HG02970 (cell line): ENCODE data around the gene LTB.

Experiments used
- ATAC-seq: cut with Tn5 transposase; IDR thresholded peaks from one replicate; pipeline ENCODE4 v1.9.1; 2021; ENCODE audit warnings: mild to moderate bottlenecking, moderate library complexity, moderate number of reproducible peaks; ENCODE audit not compliant: unreplicated experiment, low FRiP score

The LTB gene

DNA sequence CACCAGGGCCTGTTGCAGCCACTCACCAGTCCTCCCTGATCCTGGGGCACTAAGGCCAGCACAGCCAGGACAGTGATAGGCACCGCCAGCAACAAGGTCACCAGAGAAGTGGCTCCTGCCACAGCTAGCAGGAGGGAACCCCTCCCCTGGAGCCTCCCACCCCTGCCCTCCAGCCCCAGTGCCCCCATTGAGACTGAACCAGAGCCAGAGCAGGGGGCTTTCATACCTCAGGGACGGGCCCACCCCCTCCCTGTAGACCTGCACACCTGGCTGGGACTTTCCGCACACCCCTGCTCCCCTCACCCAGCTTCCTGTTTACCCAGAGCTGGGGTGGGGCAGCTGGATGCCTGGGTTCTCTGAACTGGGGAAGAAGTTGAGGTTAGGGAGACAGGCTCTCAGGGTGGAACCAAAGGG, at the start of gene LTB:
Gene LTB, minus strand, starts transcription at position 195 of the 414 bp plus-strand sequence. Its CDS starts 7 bp downstream, at position 188.
- ATAC-seq = no peak

GRCh38 chr6:31631681-31632278, 49.6 kb upstream of the LTB start:
- no peak for ATAC-seq

DNA sequence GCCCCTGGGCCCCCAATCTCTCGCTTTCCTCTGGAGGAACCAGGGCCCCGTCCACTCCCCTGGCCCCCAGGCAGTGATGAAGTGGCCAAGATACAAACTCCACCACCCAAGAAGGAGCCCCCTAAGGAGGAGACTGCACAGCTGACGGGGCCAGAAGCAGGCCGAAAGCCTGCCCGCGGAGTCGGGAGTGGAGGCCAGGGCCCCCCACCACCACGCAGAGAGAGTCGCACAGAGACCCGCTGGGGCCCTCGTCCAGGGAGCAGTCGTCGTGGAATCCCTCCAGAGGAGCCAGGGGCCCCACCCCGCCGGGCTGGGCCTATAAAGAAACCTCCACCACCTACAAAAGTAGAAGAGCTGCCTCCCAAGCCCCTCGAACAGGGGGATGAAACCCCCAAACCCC, 49.0 kb upstream of the LTB start:
- no peak for ATAC-seq

DNA sequence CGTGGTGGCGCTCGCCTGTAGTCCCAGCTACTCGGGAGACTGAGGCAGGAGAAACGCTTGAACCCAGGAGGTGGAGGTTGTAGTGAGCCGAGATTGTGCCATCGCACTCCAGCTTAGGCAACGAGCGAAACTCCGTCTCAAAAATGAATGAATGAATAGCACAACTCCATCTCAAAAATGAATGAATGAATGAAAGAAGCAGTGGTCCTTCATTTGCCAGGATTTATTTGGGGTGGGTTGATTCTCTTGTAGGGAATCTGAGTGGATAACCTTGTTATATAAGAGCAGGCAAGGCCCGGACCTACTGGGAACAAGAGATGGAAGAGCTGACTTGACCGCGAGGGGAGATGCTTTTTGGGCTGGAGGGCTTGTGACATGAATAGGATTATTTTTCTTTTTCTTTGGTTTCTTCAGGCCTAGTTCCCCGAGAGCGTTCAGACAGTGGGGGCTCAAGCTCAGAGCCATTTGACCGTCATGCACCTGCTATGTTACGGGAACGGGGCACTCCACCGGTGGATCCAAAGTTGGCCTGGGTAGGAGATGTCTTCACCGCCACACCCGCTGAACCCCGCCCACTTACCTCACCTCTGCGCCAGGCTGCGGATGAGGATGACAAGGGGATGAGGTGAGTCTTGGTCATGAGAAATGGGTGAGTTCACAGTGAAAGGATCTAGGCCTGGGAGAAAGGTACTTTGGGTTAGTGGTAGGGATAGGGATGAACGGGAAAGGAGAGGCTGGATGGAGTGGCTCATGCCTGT, 48.1 kb upstream of the LTB start:
- ATAC-seq = no peak

GRCh38 chr6:31629014-31629413, 46.8 kb upstream of the LTB start:
- ATAC-seq = no peak

DNA sequence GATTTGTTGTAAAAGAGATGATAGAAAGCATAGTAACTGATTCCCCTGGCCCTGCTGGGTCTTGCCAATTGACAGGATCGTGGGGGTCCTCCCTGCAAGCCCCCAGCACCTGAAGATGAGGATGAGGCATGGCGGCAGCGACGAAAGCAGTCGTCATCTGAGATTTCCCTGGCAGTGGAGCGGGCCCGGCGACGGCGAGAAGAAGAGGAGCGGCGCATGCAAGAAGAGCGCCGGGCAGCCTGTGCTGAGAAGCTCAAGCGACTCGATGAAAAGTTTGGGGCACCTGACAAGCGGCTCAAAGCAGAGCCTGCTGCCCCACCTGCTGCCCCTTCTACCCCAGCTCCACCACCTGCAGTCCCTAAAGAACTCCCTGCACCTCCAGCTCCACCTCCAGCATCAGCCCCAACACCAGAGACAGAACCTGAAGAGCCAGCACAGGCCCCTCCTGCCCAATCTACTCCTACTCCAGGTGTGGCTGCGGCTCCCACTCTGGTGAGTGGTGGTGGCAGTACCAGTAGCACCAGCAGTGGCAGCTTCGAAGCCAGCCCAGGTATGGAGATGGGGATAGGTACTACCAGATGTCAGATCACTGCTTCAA, 45.6 kb upstream of the LTB start:
- ATAC-seq = no peak

DNA sequence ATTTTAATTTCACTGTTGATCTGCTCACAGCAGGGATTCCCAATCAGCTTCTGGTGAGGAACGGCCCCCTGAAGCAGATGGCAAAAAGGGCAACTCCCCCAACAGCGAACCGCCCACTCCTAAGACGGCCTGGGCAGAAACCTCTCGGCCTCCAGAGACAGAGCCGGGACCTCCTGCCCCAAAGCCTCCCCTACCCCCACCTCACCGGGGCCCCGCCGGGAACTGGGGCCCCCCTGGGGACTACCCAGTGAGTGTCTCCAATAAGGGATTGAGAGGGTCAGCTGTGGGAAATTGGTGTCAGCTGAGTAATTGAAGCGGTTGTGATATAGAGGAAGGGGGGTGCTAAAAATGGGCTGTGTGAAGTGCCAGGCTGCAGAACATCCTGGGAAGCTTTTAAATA, 44.7 kb upstream of the LTB start:
- ATAC-seq = no peak

GRCh38 chr6:31624070-31624469, 41.8 kb upstream of the LTB start:
- ATAC-seq = no peak

- ATAC-seq = no peak
Observed at GRCh38 chr6:31622684-31623091, 40.5 kb upstream of the LTB start.

GRCh38 chr6:31621991-31622390, 39.8 kb upstream of the LTB start:
- ATAC-seq = no peak

- ATAC-seq = no peak
Observed at GRCh38 chr6:31621320-31621939, 39.2 kb upstream of the LTB start.

GRCh38 chr6:31620586-31621319, 38.5 kb upstream of the LTB start, which contains the start of gene PRRC2A:
Gene PRRC2A, plus strand, starts transcription at chr6:31620715. Its CDS starts 2,075 bp downstream, at chr6:31622790.
- ATAC-seq = peak; percentile 67

DNA sequence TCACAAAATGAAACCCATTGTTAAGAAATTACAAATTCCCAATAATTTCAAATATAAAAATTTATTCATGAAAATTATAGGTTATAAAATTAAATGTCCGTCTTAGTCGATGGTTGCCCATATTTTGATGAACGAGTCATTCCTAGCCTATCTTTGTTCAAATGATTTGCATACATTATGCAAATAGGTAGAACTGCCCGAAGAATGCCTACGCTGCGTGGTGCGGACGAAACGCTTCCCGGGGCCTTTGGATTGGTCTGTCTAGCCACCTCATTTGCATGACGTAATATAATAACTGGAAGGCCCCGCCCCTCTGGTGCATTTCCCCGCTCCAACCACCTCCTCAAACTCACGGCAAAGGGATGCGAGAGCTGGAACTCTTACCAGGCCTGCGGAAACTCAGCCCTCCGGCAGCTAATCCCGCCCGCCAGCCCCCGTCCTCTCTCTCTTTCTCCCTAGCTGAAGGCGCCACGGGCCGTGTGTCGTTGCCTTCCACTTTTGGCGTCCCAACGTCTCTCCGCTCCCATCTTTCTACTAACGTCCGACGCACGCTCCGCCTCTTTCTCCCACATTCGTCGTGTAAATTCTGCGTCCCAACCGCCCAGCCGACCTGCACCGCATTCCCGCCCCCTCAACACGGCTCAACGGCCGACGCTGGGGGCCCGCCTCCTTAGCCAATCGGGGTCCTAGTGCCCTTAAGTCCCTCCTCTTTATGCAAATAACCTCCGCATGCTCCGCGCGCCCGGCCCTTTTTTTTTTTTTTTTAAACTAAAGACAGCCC, 37.8 kb upstream of the LTB start:
- ATAC-seq = peak; percentile 85

DNA sequence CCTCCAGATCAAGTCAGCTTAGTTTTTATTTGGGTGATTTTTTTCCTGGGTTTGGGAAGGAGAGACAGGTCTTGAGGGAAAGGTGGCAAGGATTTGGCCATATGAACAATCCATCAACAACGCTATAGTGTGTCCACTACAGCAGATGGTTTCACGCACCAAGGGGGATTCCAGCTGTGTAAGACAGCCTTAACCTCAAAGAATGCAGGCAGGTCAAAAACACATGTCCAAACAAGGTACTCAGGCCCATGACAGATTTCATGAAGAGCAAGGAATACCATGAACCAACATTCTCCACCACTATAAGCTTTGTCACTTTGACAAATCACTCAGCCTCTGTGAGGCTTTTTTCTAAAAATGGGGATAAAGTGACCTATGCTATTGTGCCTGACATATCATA, 34.8 kb upstream of the LTB start:
- ATAC-seq = no peak

DNA sequence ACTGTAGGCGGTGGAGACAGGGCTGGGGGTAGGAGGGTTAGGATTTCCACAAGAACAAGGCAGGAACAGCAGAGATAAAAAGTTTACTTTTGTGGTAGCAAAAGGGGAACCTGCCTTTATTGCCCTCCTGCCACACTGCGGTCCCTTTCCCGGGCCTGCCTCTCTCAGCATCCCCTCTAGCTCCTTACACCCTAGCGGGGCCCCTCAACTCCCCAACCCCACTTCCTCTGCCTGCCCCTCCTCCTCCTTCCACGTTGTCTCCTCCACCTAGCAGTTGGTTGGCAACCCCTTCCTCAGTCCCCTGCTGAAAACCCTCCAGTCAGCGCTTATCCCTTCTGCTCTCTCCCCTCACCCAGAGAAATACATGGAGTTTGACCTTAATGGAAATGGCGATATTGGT, 33.5 kb upstream of the LTB start:
- no peak for ATAC-seq

- ATAC-seq = no peak
Observed at GRCh38 chr6:31614684-31615578, 32.7 kb upstream of the LTB start, which contains the start of gene AIF1. Gene AIF1, plus strand, starts transcription at chr6:31615234. Its CDS starts 96 bp downstream, at chr6:31615330.

DNA sequence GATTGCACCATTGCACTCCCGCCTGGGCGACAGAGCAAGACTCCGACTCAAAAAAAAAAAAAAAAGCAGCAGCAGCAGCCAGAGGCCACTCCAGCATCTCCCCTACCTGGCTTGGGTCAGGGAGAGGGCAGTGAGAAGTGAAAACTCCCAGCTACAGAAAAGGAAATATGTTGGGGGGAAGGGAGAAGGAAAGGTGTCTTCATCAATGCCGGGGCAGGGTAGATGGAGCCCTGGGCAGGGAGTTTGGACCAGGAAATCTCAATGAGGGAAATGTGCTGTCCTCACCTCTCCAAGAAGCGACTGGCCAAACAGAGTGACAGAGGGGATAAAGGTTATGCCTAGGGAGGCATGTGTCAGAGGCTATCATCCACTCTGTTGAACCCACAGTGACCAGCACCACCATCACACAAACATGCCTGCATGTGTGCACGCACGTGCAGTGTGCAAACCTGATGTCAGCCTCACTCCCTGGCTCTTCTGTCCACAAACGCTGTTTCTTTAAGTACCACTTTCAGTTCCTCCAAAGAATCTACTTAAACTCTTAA, 31.9 kb upstream of the LTB start:
- ATAC-seq = no peak

- no peak for ATAC-seq
Observed at GRCh38 chr6:31610968-31611367, 28.7 kb upstream of the LTB start.
